Thoracic aorta (tissue), 2 donors: ENCODE measurements around the gene PP2D1. TPM values are rescaled to one million over a fixed set of nuclear protein-coding genes. Genes with fewer than 3 reads are reported as not detected.
"Not testable (repeated sequence)": the region's sequence is repeated elsewhere in the genome, so short reads cannot be mapped to it uniquely, and the experiment has no call there.

Experiments
- ATAC-seq: fragments of 150-250 bp; one replicate; pipeline ENCODE4 v1.8.0; 2017; ENCODE audit warnings: low read depth; ENCODE audit not compliant: insufficient number of reproducible peaks, low FRiP score
- DNase-seq: peaks from one replicate; pipeline ENCODE4 v3.0.0-alpha.2; 2020; ENCODE audit warnings: low spot score
- H3K27ac ChIP-seq, 2 donors: fragments of 200-600 bp; sonication (generic); 1 replicate in 1 of 2; 2 replicates in 1 of 2; pipeline ENCODE4 v1.5.1; 2016; ENCODE audit warnings: mild to moderate bottlenecking in 2 of 2, moderate library complexity in 2 of 2
- H3K27me3 ChIP-seq: fragments of 200-600 bp; sonication (generic); replicated peaks from 2 replicates; pipeline ENCODE4 v1.6.0; 2016; ENCODE audit warnings: mild to moderate bottlenecking; ENCODE audit not compliant: insufficient read depth
- H3K36me3 ChIP-seq: fragments of 200-600 bp; sonication (generic); one replicate; pipeline ENCODE4 v1.5.1; 2016
- H3K4me1 ChIP-seq, 2 donors: fragments of 200-600 bp; sonication (generic); 1 replicate in 1 of 2; 2 replicates in 1 of 2; pipeline versions ENCODE4 v1.5.1 to v1.6.0; 2016; ENCODE audit warnings: low read depth in 2 of 2, mild to moderate bottlenecking in 1 of 2; ENCODE audit not compliant: control insufficient read depth in 1 of 2
- H3K4me3 ChIP-seq: fragments of 200-600 bp; sonication (generic); 2 replicates; pipeline ENCODE4 v1.5.1; 2016; ENCODE audit warnings: mild to moderate bottlenecking
- H3K9me3 ChIP-seq: fragments of 200-600 bp; sonication (generic); 2 replicates; pipeline ENCODE4 v1.5.1; 2016
- CTCF ChIP-seq: fragments of 200-600 bp; sonication (generic); IDR thresholded peaks from one replicate; pipeline ENCODE4 v1.5.1; 2019; ENCODE audit warnings: antibody characterized with exemption
- total RNA-seq, 2 donors: library from RNA; depleted of rRNA; stranded (reverse); fragments of >200 nt; gene quantifications; one replicate each; pipeline versions ENCODE4 v1.1.0 to v1.2.3, GENCODE V29; 2016

Gene PP2D1
- total RNA-seq, 2 donors from 2014 or later, result not detected

DNA sequence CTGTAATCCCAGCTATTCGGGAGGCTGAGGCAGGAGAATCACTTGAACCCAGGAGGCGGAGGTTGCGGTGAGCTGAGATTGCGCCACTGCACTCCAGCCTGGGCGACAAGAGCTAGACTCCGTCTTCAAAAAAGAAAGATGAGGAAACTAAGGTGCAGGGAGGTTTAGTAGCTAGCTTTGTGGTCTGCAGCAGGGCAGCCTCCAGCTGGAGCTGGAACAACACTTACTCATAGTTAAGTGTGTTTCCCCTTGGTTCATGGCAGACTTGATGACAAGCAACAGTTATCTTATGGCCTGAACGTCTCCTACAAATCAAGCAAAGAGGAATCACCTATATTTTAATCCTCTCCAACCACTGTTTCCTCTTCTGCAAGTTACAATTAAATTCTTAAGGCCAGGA lies 40.8 kb upstream of the PP2D1 start:
- TF ChIP-seq CTCF, result no peak
- Histone ChIP-seq H3K27ac (no peak overlapping the region), H3K4me1 (peaks cover 31 to 51% of the 10 kb centered on the region in 2 donors)

DNA sequence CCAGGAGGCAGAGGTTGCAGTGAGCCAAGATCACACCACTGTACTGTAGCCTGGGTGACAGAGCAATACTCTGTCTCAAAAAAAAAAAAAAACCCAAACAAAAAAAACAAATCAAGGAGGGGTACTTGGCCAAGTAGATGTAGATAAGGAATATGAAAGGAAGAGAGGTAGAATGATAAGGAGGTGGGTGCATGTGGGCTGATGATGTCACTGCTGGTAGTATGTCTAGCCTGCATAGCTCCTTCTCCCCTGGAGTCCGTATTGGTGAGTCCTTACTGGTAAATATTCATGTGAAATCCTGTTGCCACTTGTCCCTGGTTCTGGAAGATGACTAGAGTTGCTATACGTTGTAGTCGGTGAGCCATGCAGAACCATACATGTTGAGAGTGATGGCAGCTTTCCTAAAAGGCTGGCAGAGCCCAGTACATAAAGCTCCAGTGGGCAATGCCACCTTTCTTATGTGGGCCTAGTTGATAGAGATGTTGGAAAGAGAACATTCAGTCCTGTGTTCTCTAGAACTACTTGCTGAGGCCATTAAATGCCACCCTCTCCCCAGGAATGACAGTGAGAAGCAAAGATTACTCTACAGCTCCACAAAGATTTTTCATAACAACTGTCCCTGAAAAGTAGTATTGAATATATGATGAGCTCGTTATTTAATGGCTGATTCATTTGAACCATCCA lies 39.2 kb upstream of the PP2D1 start:
- Histone ChIP-seq H3K9me3 (no peaks in the 10 kb centered on the region), H3K4me3 (no peak overlapping the region), H3K27ac (no peak overlapping the region), H3K27me3 (no peaks in the 10 kb centered on the region), H3K36me3 (no peaks in the 10 kb centered on the region), H3K4me1 (peaks cover 25 to 51% of the 10 kb centered on the region in 2 donors)
- TF ChIP-seq CTCF, result no peak
- ATAC-seq (no peak), DNase-seq (no peak)

More for the DNA sequence above, 40.8 kb upstream of the PP2D1 start:
- Histone ChIP-seq H3K4me3 (no peak overlapping the region), H3K27me3 (no peaks in the 10 kb centered on the region), H3K9me3 (no peaks in the 10 kb centered on the region), H3K36me3 (no peaks in the 10 kb centered on the region)
- ATAC-seq (no peak), DNase-seq (no peak)

DNA sequence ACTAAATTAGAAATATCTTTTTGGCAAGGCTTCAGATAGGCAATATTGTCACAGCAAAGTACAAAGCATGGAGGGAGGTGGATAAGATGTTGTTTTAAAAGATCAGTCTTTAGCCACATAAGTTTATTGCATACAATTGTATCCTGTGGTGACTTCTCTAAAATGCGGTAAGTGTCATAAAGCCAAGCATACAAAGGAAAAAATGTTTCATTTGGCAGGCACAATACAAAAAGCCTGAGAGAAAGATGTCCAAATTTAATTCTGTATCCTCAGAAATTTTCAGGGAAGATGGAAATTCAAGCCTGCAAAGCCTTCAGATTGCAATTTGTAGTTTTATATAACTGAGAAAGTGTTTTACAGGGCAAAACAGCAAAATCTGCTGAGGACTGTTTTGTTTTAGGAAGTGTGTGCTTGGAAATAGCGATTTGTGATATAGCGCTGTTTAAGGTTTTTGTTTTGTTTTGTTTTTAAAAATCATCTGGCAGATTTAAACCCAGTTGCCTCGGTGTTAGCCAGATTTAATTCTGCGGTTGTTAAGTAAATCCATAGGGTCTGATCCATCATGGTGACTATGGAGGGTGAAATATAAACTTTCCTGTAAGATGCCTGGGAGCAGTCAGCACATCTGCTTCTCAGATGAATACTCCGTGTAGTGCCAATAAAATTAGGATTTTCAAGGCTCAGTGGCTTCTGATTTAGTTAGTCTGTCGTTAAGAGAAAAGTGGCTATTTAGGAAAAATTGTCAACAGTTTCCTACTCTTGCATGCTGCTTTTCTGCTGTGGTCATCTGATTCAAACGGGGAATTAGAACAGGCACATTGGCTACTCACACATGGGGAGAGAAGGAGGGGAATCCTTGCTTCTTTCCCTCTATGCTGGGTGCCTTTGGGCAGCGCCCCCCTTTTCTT lies 36.2 kb upstream of the PP2D1 start:
- no peaks in the 10 kb centered on the region for H3K9me3 ChIP-seq
- H3K4me3 ChIP-seq, result peak overlapping the region; percentile 42
- H3K4me1 ChIP-seq, result peaks cover 28 to 52% of the 10 kb centered on the region in 2 donors
- DNase-seq (no peak), ATAC-seq (no peak)
- H3K27me3 ChIP-seq, result no peaks in the 10 kb centered on the region
- TF ChIP-seq CTCF, result no peak
- peak overlapping the region in 1 of 2 donors; percentile 26 for H3K27ac ChIP-seq
- H3K36me3 ChIP-seq, result no peaks in the 10 kb centered on the region

DNA sequence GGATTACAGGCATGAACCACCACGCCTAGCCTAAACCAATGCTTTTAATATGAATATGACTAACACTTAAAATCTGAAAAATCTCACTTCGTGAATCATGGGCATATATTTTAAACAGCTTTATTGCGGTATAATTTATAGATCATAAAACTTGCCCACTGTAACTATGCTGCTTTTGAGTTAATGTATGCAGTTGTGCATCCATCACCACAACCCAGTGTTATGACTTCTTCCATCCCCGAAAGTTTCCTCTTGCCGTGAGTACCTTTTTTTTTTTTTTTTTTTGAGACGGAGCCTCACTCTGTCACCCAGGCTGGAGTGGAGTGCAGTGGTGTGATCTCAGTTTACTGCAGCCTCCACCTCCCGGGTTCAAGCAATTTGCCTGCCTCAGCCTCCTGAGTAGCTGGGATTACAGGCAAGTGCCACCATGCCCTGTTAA lies 35.3 kb upstream of the PP2D1 start:
- Histone ChIP-seq H3K4me1 (peaks cover 34 to 61% of the 10 kb centered on the region in 2 donors), H3K27ac (peak overlapping the region in 1 of 2 donors; percentile 26), H3K4me3 (peak overlapping the region; percentile 42), H3K36me3 (no peaks in the 10 kb centered on the region), H3K27me3 (no peaks in the 10 kb centered on the region), H3K9me3 (no peaks in the 10 kb centered on the region)
- TF ChIP-seq CTCF, result no peak
- DNase-seq (no peak), ATAC-seq (no peak)

DNA sequence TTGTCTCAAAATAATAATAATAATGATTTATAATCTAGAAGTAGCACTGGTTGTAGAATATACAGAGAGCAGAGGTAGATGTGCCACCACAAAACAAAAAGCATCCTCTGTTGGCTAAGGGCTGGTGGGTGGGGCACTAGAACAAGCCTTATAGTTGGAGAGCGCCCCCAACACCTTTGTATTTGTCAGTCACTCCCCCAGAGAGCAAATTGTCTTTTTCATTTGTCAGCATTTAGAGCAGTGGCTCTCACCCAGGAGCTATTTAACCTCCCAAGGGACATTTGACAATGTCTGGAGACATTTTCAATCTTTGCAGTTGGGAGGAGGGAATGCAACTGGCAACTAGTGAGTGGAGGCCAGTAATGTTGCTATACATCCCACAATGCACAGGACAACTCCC lies 34.5 kb upstream of the PP2D1 start:
- ATAC-seq (no peak), DNase-seq (no peak)
- no peak for TF ChIP-seq CTCF
- Histone ChIP-seq H3K4me3 (no peak overlapping the region), H3K36me3 (no peaks in the 10 kb centered on the region), H3K27me3 (no peaks in the 10 kb centered on the region), H3K4me1 (peaks cover 41 to 69% of the 10 kb centered on the region in 2 donors), H3K27ac (no peak overlapping the region), H3K9me3 (no peaks in the 10 kb centered on the region)

- not testable (repeated sequence) for H3K36me3 ChIP-seq, DNase-seq, H3K27ac ChIP-seq, ATAC-seq, H3K9me3 ChIP-seq, H3K4me3 ChIP-seq, H3K27me3 ChIP-seq
- peaks cover 41 to 71% of the 10 kb centered on the region in 2 donors for H3K4me1 ChIP-seq
Observed at GRCh38 chr3:20045141-20045540, 33.1 kb upstream of the PP2D1 start.
